VCaP (cell line): ENCODE measurements around the gene AOC3.

Experiments used
- H3K27ac ChIP-seq: fragments of 450-650 bp; 2 replicates; pipeline ENCODE4 v1.5.1; 2017
- CTCF ChIP-seq: fragments of 450-650 bp; conservative IDR thresholded peaks from 2 replicates; pipeline ENCODE4 v1.5.1; 2017; ENCODE audit warnings: mild to moderate bottlenecking, moderate library complexity

AOC3 gene

DNA sequence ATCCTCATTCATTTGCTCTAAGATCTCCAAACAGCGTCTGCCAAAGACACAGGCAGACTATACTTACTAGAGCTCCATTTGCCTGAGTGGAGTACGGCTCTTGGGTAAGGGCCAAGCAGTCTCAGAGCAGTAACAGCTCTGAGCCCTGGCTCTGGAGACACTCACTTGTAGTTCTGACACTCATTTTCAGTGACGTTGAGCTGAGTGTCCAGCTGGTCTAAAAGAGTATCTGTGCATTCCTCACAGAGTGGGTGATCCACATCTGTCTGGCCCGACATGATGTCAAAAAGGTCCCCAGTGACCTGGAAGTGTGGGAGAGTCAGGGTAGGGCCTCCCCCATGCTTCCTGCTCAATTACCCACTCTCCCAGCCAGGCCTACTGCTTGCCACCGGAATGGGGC, 32.6 kb upstream of the AOC3 start:
- no peak for TF ChIP-seq CTCF
- no peak overlapping the region for H3K27ac ChIP-seq

- H3K27ac ChIP-seq = no peak overlapping the region
These were observed 31.0 kb upstream of the AOC3 start for GRCh38 chr17:42819939-42820535.

GRCh38 chr17:42821176-42821575, 29.8 kb upstream of the AOC3 start:
- TF ChIP-seq CTCF = no peak
- H3K27ac ChIP-seq = no peak overlapping the region

More at GRCh38 chr17:42819939-42820535, 31.0 kb upstream of the AOC3 start:
- TF ChIP-seq CTCF = peak; percentile 81

- TF ChIP-seq CTCF = no peak
- H3K27ac ChIP-seq = no peak overlapping the region
These were observed 23.5 kb upstream of the AOC3 start for GRCh38 chr17:42827472-42827871.

DNA sequence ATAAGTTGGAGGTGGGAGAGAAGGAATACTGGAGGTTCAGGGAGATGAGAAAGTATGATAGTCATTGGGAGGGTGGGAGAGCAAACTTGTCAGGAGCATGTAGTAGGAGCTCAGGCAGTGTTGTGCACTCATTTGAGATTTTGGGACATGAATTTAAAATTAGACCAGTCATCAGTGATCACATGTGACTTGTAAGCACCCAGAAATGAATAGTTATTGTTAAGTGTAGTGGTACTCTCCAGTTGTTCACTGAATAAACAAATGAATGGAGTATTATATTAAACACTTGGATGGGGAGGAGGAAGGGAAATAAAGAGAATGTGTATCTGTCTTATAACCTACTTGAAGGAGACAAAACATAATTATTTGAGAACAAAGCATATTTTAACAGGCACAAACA, 20.0 kb upstream of the AOC3 start:
- TF ChIP-seq CTCF = no peak
- H3K27ac ChIP-seq = no peak overlapping the region

DNA sequence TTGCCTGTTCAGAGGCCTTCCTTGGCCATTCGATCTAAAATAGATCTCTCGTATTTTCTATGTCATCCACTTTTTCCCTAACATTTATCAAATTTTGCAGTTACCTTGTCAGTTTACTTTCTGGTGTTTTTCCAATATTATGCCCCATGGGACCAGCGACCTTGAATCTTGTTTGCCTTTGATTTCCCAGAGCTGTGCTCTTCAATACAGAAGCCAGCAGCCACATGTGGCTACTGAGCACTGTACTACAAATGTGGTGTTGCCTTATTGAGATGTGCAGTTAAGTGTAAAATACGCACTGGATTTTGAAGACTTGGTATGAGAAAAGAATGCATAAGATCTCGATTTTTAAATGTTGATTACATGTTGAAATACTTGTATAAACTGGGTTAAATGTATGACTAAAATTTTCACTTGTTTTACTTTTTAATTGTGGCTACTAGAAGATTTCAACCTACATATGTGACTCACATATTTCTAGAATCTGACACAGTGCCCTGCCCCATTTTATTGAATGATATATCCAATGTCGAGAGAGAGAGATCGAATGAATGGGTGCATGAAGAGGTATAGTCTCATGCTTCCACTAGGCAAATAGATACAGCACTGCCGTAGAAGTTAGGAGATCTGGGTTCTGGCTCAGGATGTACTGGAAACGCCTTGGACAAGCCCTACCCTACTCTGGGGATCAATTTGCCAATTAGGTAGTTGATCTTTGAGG, 18.6 kb upstream of the AOC3 start:
- no peak for TF ChIP-seq CTCF
- H3K27ac ChIP-seq = peak overlapping the region; percentile 88

- no peak for TF ChIP-seq CTCF
- peak within 1 kb of the TSS; percentile 88 for H3K27ac ChIP-seq
These were observed 17.8 kb upstream of the AOC3 start, which contains the start of gene PSME3 for GRCh38 chr17:42832934-42833766. PSME3 (plus strand) TSS chr17:42833397; CDS start chr17:42833632, 235 bp downstream.
